ENCODE data around the gene HDGFL1.

HDGFL1 gene

DNA sequence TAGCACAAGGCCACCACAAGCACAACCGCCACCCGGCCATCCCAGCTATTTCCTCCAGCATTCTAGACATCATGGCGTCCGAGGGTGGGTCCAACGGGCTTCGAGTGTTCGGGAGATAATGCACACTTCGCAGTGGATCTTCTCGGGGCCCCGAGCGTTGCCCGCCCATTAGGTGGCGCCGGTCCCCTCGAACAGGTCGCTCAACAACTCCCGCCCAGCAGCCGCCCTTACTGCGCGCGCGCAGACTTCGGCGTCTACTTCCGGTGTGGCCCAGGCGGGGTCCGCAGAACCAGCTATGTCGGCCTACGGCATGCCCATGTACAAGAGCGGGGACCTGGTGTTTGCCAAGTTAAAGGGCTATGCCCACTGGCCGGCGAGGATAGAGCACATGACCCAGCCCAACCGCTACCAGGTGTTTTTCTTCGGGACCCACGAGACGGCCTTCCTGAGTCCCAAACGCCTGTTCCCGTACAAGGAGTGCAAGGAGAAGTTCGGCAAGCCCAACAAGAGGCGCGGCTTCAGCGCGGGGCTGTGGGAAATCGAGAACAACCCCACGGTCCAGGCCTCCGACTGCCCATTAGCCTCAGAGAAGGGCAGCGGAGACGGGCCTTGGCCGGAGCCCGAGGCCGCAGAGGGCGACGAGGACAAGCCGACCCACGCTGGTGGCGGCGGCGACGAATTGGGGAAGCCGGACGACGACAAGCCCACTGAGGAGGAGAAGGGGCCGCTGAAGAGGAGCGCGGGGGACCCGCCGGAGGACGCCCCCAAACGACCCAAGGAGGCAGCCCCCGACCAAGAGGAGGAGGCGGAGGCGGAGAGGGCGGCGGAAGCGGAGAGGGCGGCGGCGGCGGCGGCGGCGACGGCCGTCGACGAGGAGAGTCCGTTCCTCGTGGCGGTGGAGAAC is at the start of gene HDGFL1:
HDGFL1 (plus strand) TSS at position 286 of the 904 bp plus-strand sequence; CDS start at position 296, 10 bp downstream.
- no peaks in the 10 kb centered on the region for H4K20me1 ChIP-seq
- 0 out of 2 replicates have a peak within 1 kb of the TSS, but pooled peaks have one; percentile 11 for H3K4me3 ChIP-seq
- no peak for TF ChIP-seq Cebpa-rat (IDR thresholded peaks at IDR 0.05)
- no peaks in the 10 kb centered on the region for H3K27me3 ChIP-seq
- H3K9ac ChIP-seq, result no peak within 1 kb of the TSS
- 0 out of 2 replicates have a peak, but pooled peaks cover 7% of the 10 kb centered on the region for H3K36me3 ChIP-seq
- H3K4me2 ChIP-seq, result peak within 1 kb of the TSS; percentile 34; the same call in 1 of the 2 replicates
- peaks cover 18% of the 10 kb centered on the region for H3K9me3 ChIP-seq
- no peak within 1 kb of the TSS for H3K27ac ChIP-seq
- peaks cover 6% of the 10 kb centered on the region for H3K4me1 ChIP-seq

DNA sequence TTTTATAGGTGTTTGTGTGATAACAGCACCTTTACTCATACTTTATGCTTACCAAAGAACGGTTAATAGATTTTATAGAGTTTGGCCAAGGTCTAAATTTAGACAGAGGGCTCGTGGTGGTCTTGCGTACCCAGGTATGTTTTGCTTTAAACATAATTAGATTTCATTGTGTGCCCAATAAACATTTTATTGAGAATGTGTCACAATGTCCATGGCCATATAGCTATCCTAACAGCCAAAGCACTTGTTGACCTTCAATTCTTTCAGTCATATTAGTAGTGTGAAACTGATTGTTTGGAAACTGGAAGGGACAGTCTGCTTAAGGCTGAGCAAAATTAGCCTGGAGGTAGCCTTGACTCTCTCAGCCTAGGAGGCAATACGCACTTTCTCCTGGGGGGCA is 48.3 kb upstream of the HDGFL1 start:
- Histone ChIP-seq H3K27me3 (no peaks in the 10 kb centered on the region), H3K36me3 (no peaks in the 10 kb centered on the region), H3K4me1 (no peaks in the 10 kb centered on the region), H3K4me3 (no peak overlapping the region), H3K4me2 (no peak overlapping the region), H3K27ac (no peak overlapping the region), H3K9me3 (no peaks in the 10 kb centered on the region), H4K20me1 (no peaks in the 10 kb centered on the region), H3K9ac (no peak overlapping the region)
- no peak for TF ChIP-seq Cebpa-rat (IDR thresholded peaks at IDR 0.05)

DNA sequence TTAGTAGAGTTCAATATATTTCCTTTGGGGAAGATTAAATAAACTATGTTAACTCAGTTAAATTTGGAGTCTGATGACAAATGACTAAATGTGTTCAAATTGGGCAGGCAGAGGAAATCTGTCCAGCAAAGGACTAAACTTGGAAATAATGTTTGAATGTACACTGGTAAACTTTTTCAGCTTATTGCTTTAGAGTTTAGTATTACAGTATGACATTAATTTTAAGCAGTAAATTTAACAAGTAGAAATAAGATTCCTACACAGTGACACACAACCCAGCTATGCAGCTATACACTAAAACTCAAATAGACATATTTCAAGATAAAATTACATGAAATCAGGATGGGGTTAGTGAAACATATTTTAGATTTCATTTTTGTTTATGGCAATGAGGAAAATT is 42.6 kb upstream of the HDGFL1 start:
- Histone ChIP-seq H3K4me2 (no peak overlapping the region), H3K9me3 (no peaks in the 10 kb centered on the region), H3K36me3 (no peaks in the 10 kb centered on the region), H3K9ac (no peak overlapping the region), H3K4me3 (no peak overlapping the region), H3K27me3 (no peaks in the 10 kb centered on the region), H3K27ac (no peak overlapping the region), H4K20me1 (no peaks in the 10 kb centered on the region), H3K4me1 (no peaks in the 10 kb centered on the region)
- TF ChIP-seq Cebpa-rat (IDR thresholded peaks at IDR 0.05), result no peak

DNA sequence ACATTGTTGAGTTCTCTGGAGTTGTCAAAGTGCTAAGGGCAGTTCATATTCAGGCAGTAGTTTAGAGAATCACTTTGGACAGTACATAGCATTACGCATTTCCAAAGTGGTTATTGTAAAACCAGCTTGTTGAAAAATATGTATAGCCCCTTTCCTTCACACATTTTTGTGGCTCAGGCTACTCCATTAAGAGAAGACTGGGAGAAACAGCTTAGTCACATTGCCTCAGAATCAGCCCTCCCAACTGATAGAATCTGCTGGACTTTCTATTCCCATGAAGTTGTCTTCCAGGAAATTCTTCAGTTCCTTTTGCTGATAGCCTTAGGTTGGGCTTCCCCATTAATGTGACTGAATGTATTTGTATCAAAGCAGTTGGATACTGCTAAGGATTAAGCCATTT is 39.5 kb upstream of the HDGFL1 start:
- Histone ChIP-seq H3K4me3 (no peak overlapping the region), H3K4me2 (no peak overlapping the region), H3K27ac (no peak overlapping the region), H3K9me3 (no peaks in the 10 kb centered on the region), H3K27me3 (no peaks in the 10 kb centered on the region), H4K20me1 (no peaks in the 10 kb centered on the region), H3K9ac (no peak overlapping the region), H3K4me1 (no peaks in the 10 kb centered on the region), H3K36me3 (no peaks in the 10 kb centered on the region)
- TF ChIP-seq Cebpa-rat (IDR thresholded peaks at IDR 0.05), result no peak

DNA sequence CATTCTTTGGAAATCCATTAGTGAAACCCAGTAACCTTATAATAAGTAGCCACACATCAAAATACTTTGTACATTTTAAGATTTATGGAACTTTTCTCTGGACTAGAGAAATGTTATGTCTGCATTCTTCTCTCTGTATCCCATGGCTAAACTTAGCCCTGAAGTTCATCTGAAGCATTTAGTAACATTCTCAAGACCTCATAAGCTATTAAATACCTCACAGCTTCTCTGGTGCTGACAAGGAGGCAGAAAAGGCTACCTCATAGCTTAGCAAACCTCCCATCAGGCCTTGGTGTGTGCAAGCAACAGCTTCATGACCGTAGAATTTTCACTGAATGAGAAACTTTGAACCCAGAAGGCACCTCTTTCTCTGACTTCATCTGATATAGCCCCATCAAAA is 38.9 kb upstream of the HDGFL1 start:
- H3K4me2 ChIP-seq, result no peak overlapping the region

DNA sequence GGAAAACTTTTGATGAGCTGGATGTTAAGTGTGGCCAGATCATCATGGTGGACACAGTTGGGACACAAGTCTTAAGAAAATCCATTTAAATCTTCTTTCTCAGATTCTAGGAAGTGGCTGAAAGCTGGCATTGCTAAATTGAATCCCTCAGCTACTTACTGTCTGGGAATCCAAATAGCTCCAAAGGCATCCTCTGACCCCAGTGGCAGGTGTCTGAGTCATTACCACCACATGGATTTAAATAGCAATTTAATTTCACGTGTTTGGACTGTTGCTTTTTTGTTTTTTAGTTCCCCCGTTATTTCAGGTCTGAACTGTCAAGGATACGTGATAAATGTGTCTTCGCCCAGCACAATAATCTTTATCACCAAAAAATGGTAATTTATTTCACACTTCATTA is 33.2 kb upstream of the HDGFL1 start:
- Histone ChIP-seq H3K27me3 (no peaks in the 10 kb centered on the region), H4K20me1 (no peaks in the 10 kb centered on the region)

More for the DNA sequence above, 38.9 kb upstream of the HDGFL1 start:
- H4K20me1 ChIP-seq, result no peaks in the 10 kb centered on the region
- H3K4me3 ChIP-seq, result no peak overlapping the region
- no peaks in the 10 kb centered on the region for H3K4me1 ChIP-seq
- no peaks in the 10 kb centered on the region for H3K27me3 ChIP-seq
- no peak for TF ChIP-seq Cebpa-rat (IDR thresholded peaks at IDR 0.05)
- no peak overlapping the region for H3K9ac ChIP-seq
- H3K27ac ChIP-seq, result no peak overlapping the region
- no peaks in the 10 kb centered on the region for H3K36me3 ChIP-seq
- H3K9me3 ChIP-seq, result no peaks in the 10 kb centered on the region

DNA sequence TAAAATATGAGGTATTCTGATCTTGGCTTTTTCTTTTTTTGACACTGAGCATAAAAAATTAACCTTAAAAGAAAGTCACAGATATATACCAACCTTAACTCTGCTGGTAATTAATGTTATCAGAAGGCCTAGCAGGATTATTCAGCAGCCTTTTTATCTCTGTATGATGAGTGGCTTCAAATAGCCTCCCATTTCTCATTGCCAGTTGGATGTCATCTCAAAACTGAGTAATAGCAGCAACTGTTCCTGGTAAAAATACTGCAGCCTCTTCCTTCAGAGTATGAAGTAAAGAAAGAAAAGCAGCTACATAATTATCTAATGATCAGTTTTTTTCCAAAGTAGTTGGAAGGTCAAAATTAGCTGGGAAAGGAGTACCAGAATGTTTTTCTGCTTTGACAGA is 24.9 kb upstream of the HDGFL1 start:
- H4K20me1 ChIP-seq, result no peaks in the 10 kb centered on the region
- no peak for TF ChIP-seq Cebpa-rat (IDR thresholded peaks at IDR 0.05)
- no peak overlapping the region for H3K9ac ChIP-seq
- H3K4me1 ChIP-seq, result peaks cover 9% of the 10 kb centered on the region; the same call in 1 of the 2 replicates
- no peaks in the 10 kb centered on the region for H3K36me3 ChIP-seq
- no peak overlapping the region for H3K27ac ChIP-seq
- no peak overlapping the region for H3K4me3 ChIP-seq
- no peaks in the 10 kb centered on the region for H3K27me3 ChIP-seq
- no peak overlapping the region for H3K4me2 ChIP-seq
- H3K9me3 ChIP-seq, result no peaks in the 10 kb centered on the region

More for the DNA sequence above, 33.2 kb upstream of the HDGFL1 start:
- no peaks in the 10 kb centered on the region for H3K4me1 ChIP-seq
- no peak overlapping the region for H3K4me2 ChIP-seq
- no peaks in the 10 kb centered on the region for H3K36me3 ChIP-seq
- no peaks in the 10 kb centered on the region for H3K9me3 ChIP-seq
- no peak overlapping the region for H3K4me3 ChIP-seq
- no peak overlapping the region for H3K27ac ChIP-seq
- no peak for TF ChIP-seq Cebpa-rat (IDR thresholded peaks at IDR 0.05)
- no peak overlapping the region for H3K9ac ChIP-seq

DNA sequence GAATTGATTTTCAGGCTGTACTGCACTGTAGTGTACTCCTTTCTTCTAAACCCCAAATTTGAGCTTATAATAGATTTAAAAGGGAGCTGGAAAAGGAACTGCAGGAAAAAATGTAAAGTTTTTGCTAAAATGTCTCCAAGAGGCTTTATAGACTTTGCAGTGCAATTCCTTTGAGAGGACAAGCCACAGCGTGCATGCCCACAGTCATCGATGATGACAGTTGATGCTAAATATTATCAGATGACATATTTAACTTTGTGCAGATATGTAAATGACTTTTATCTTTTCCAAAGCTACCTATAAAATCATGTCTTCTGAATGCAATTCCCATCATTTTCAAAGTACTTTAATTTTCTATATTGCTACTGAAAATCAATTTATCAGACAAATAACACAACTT is 24.3 kb upstream of the HDGFL1 start:
- Histone ChIP-seq H3K9ac (no peak overlapping the region), H3K27ac (no peak overlapping the region), H3K4me2 (no peak overlapping the region), H3K4me3 (no peak overlapping the region), H3K27me3 (no peaks in the 10 kb centered on the region), H4K20me1 (no peaks in the 10 kb centered on the region), H3K36me3 (no peaks in the 10 kb centered on the region), H3K4me1 (peaks cover 9% of the 10 kb centered on the region; the same call in 1 of the 2 replicates), H3K9me3 (no peaks in the 10 kb centered on the region)
- TF ChIP-seq Cebpa-rat (IDR thresholded peaks at IDR 0.05), result no peak

DNA sequence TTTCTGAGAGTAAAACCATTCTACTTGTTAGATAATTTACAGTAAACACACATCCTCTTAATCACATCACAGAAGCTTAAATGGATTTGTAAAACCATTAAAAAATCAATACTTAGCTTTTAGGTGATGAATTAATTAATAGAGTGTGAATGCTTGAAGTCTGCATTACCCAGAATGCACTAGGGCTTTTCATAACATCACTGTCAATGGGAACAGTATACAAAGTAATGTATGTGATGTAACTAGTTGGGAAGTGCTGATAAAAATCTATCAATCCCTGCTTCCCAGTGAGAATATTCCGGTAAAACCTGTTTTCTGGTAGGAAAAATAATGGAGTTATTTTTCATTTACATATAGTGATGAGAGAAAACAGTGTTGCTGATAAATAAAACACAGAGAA is 23.1 kb upstream of the HDGFL1 start:
- H3K9me3 ChIP-seq, result no peaks in the 10 kb centered on the region
- no peak overlapping the region for H3K27ac ChIP-seq
- no peaks in the 10 kb centered on the region for H4K20me1 ChIP-seq
- no peak overlapping the region for H3K4me3 ChIP-seq
- H3K27me3 ChIP-seq, result no peaks in the 10 kb centered on the region
- no peaks in the 10 kb centered on the region for H3K36me3 ChIP-seq
- TF ChIP-seq Cebpa-rat (IDR thresholded peaks at IDR 0.05), result no peak
- H3K9ac ChIP-seq, result no peak overlapping the region
- H3K4me2 ChIP-seq, result no peak overlapping the region
- peaks cover 9% of the 10 kb centered on the region; the same call in 1 of the 2 replicates for H3K4me1 ChIP-seq

DNA sequence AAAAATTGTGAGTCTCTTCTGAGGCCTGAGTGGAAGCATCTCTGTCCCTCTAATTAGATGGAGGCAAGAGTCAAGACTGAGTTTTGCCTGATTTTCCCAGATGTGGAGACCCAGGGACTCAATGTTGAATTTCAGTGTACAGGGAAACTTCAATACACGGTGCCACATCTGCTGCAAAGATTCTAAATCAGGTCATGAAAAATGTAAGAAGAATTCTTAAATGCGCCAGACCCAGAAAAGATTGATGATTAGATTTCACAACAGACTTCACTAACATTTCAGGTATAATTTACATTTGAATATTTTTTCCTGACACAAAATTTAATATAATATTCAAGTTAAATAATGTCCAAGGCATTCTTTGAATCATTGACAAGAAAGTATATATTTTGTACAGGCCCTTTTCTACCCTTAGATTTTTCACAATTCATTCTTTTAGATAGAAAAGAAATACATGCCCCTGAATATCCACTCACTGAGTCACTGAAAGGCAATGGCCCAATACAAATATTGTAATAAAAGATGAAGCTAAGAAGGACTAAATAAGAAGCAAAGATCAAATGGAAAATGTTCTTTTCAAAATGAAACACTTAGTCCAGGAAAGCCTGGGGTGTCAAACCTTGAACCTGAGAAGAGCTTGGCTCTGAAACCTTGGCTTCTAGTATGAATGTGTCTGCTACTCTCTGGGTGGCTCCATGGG is 18.2 kb upstream of the HDGFL1 start:
- Histone ChIP-seq H3K9me3 (no peaks in the 10 kb centered on the region), H4K20me1 (no peaks in the 10 kb centered on the region), H3K27ac (no peak overlapping the region), H3K36me3 (no peaks in the 10 kb centered on the region), H3K4me2 (no peak overlapping the region), H3K4me3 (no peak overlapping the region), H3K9ac (no peak overlapping the region), H3K27me3 (no peaks in the 10 kb centered on the region), H3K4me1 (no peaks in the 10 kb centered on the region)
- TF ChIP-seq Cebpa-rat (IDR thresholded peaks at IDR 0.05), result no peak
